Smooth muscle cell (in vitro differentiated cells): ENCODE measurements around the gene ASB2. TPM values are rescaled to one million over a fixed set of nuclear protein-coding genes. Genes with fewer than 3 reads are reported as not detected.
A peak's percentile ranks its signal among the peaks of the same experiment; 100 is the strongest.

ENCODE experiments used
- DNase-seq: peaks from one replicate; lab custom pipeline; 2025; ENCODE audit not compliant: unreplicated experiment; lab: John Stamatoyannopoulos, UW
- H2AFZ ChIP-seq: fragments of 200-600 bp; sonication (generic); 2 replicates; pipeline ENCODE4 v1.6.0; 2016; ENCODE audit warnings: antibody characterized with exemption, low read depth, mild to moderate bottlenecking
- H3F3A ChIP-seq: fragments of 200-600 bp; sonication (generic); 2 replicates; pipeline ENCODE4 v1.6.0; 2017; ENCODE audit warnings: antibody characterized with exemption, low read depth
- H3K27ac ChIP-seq: fragments of 200-600 bp; sonication (generic); 2 replicates; pipeline ENCODE4 v1.5.1; 2016; ENCODE audit warnings: low read depth, mild to moderate bottlenecking
- H3K27me3 ChIP-seq: fragments of 200-600 bp; sonication (generic); 2 replicates; pipeline ENCODE4 v1.6.1; 2016; ENCODE audit warnings: low read depth, mild to moderate bottlenecking
- H3K36me3 ChIP-seq: fragments of 200-600 bp; sonication (generic); 2 replicates; pipeline ENCODE4 v1.5.1; 2016; ENCODE audit warnings: low read depth
- H3K4me1 ChIP-seq: fragments of 200-600 bp; sonication (generic); 2 replicates; pipeline ENCODE4 v1.5.1; 2016; ENCODE audit warnings: low read depth
- H3K4me2 ChIP-seq: fragments of 200-600 bp; sonication (generic); 2 replicates; pipeline ENCODE4 v1.6.0; 2016; ENCODE audit warnings: mild to moderate bottlenecking
- H3K4me3 ChIP-seq: fragments of 200-600 bp; sonication (generic); 2 replicates; pipeline ENCODE4 v1.5.1; 2016; ENCODE audit warnings: mild to moderate bottlenecking
- H3K79me2 ChIP-seq: fragments of 200-600 bp; sonication (generic); 2 replicates; pipeline ENCODE4 v1.6.0; 2016; ENCODE audit warnings: low read depth, mild to moderate bottlenecking
- H3K9ac ChIP-seq: fragments of 200-600 bp; sonication (generic); 2 replicates; pipeline ENCODE4 v1.6.0; 2016; ENCODE audit warnings: low read depth
- H3K9me3 ChIP-seq: fragments of 200-600 bp; sonication (generic); replicated peaks from 2 replicates; pipeline ENCODE4 v1.5.1; 2016; ENCODE audit warnings: low read depth
- H4K20me1 ChIP-seq: fragments of 200-600 bp; sonication (generic); 2 replicates; pipeline ENCODE4 v1.6.0; 2016; ENCODE audit warnings: low read depth
- CTCF ChIP-seq: fragments of 200-600 bp; sonication (generic); IDR thresholded peaks from 2 replicates; pipeline ENCODE4 v1.5.1; 2017; ENCODE audit warnings: borderline replicate concordance, mild to moderate bottlenecking, antibody characterized with exemption; ENCODE audit not compliant: insufficient read depth, poor library complexity, severe bottlenecking
- WGBS: methylation state at CpG from one replicate; pipeline ENCODE4 v1.1.7; 2016; ENCODE audit warnings: low lambda C conversion rate; 5-methylcytosine and 5-hydroxymethylcytosine counted together
- polyA plus RNA-seq: library from polyadenylated mRNA; unstranded; fragments of >200 nt; fragmentation: Nextera tagmentation; extraction: Ambion mirVana; gene quantifications from 2 replicates; pipeline ENCODE4 v1.2.1, GENCODE V29; 2016
- total RNA-seq: library from RNA; depleted of rRNA; stranded (reverse); fragments of >200 nt; gene quantifications from 2 replicates; pipeline ENCODE4 v1.2.3, GENCODE V29; 2014

The ASB2 gene
- total and polyA plus RNA-seq, 2 experiments from 2014 or later = 0.99 TPM; not detected in 1

GRCh38 chr14:93997082-93997481, 20.7 kb upstream of the ASB2 start, which contains the start of gene CCDC197:
CCDC197 (plus strand) TSS chr14:93997301; CDS start chr14:93998132, 831 bp downstream.
- Histone ChIP-seq H3K4me1 (no peaks in the 10 kb centered on the region), H3K9me3 (no peaks in the 10 kb centered on the region), H3K36me3 (no peaks in the 10 kb centered on the region), H3K4me3 (no peak within 1 kb of the TSS), H3K4me2 (no peak within 1 kb of the TSS), H2AFZ (no peak within 1 kb of the TSS), H3K27me3 (peaks cover 2% of the 10 kb centered on the region), H3F3A (no peaks in the 10 kb centered on the region), H4K20me1 (no peaks in the 10 kb centered on the region), H3K9ac (no peak within 1 kb of the TSS), H3K27ac (no peak within 1 kb of the TSS), H3K79me2 (no peaks in the 10 kb centered on the region)
- DNase-seq = no peak
- 93% methylated on average over 1 of the region's 1 CpG for WGBS
- no peak for TF ChIP-seq CTCF

DNA sequence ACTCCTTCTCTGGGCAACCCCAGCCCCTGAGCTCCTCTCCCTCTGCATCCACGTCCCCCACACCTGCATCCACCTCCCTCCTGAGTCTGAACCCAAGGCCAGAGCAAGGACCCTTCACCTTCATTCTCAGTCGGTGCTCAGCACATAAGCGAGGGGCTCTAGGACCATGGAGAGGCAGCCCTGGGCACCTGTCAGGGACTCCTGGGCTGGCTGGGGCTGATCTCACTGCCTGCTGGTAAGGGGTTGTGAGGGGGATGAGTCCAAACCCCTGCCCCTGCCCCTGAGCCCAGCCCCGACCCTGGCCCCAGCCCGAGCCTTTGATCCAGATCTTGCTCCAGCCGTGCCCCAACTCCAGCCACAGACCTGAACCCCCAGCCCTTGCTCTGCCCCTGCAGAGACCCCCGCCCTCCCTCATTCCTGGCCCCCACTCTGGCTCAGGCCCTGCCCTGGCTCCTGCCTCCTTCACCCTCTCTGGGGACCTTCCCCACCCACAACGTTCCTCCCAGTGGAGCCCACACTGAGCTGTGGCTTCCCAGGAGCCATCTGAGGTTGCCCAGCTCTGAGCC, 19.8 kb upstream of the ASB2 start:
- H3K27ac ChIP-seq = no peak overlapping the region
- no peaks in the 10 kb centered on the region for H4K20me1 ChIP-seq
- no peaks in the 10 kb centered on the region for H3K79me2 ChIP-seq
- no peak overlapping the region for H3K4me3 ChIP-seq
- no peaks in the 10 kb centered on the region for H3K27me3 ChIP-seq
- H3K4me1 ChIP-seq = no peaks in the 10 kb centered on the region
- no peaks in the 10 kb centered on the region for H3F3A ChIP-seq
- H3K36me3 ChIP-seq = no peaks in the 10 kb centered on the region
- no peak overlapping the region for H3K4me2 ChIP-seq
- DNase-seq = no peak
- WGBS = 91% methylated on average over 6 of the region's 8 CpGs
- H3K9ac ChIP-seq = no peak overlapping the region
- no peaks in the 10 kb centered on the region for H3K9me3 ChIP-seq
- no peak overlapping the region for H2AFZ ChIP-seq
- TF ChIP-seq CTCF = no peak

DNA sequence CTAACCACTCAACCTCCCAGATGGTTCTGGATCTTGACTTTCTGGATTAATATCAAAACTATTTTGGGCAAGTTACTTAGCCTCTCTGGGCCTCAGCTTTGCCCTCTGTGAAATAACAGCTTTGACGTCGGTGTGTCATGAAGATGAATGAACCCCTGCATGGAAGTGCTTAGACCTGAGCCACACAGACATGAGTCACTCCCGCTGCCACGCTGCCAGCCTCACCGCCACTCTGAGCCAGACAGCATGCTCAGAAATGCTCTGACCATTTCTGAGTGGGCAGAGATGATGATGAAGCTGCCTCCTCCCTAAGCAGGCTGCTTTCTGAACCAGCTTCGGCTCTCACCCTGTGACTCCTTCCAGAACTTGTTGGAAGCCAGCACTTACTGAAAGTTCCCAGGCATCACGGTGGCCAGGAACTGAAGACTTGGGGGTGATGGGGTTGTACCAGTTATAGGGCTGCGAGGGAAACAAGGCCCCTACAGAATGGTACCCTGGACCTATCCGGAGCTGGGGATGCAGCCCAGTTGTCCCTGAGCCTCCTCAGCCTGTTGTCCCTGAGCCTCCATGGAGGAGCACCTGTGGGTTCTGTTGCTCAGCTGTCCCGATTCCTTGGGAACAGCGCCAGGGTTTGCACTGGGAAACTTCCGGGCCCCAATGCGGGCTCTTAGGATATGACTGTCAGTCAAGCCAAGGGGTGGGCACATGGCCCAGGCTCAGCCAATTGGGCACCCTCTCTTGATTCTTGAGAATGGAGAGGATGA, 18.7 kb upstream of the ASB2 start:
- Histone ChIP-seq H3K27ac (peak overlapping the region; percentile 6), H3K9me3 (no peaks in the 10 kb centered on the region), H3K9ac (no peak overlapping the region), H3K4me2 (peak overlapping the region; percentile 15), H3F3A (no peaks in the 10 kb centered on the region), H3K79me2 (no peaks in the 10 kb centered on the region), H3K27me3 (no peaks in the 10 kb centered on the region), H2AFZ (no peak overlapping the region), H4K20me1 (no peaks in the 10 kb centered on the region), H3K4me1 (no peaks in the 10 kb centered on the region), H3K36me3 (no peaks in the 10 kb centered on the region), H3K4me3 (no peak overlapping the region)
- no peak for DNase-seq
- no peak for TF ChIP-seq CTCF
- WGBS = 47% methylated on average over 13 of the region's 13 CpGs
